ENCODE data around the gene RAB6D.
"Not testable (repeated sequence)": the region's sequence is repeated elsewhere in the genome, so short reads cannot be mapped to it uniquely, and the experiment has no call there.

RAB6D gene

DNA sequence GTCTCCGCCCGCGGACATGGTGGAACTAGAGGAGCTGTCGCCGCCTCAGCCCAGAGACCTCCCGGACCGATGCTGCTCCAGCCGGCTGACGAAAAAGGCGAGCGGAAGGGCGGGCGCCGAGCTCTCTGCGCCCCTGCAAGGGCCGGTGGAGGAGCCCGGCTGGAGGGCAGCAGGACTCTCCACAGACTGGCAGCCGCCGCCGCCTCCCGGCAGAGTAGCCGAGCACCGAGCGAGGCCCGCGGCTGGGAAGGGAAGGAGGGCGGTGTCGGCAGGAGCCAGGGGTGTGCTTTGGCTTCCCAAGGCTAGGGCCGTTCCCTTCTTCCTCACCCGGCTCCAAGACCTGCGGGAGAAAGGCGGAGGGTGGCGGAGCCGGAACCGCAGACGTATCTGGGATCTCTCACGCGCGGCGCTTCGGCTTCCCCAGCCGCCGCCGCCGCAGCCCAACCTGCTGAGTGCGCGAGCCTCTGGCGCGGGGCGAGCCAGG lies at the start of gene RAB6D:
TSS of gene RAB6D (minus strand) at position 466 of the 484 bp plus-strand sequence. CDS start at position 18, 448 bp downstream.
- DNase-seq: not testable (repeated sequence)

- DNase-seq: no peak
Observed at GRCh38 chr2:131413148-131413747, 49.3 kb upstream of the RAB6D start.

GRCh38 chr2:131410173-131410572 lies 46.2 kb upstream of the RAB6D start:
- DNase-seq: no peak

- no peak for DNase-seq
Observed at GRCh38 chr2:131408778-131409177, 44.8 kb upstream of the RAB6D start.

DNA sequence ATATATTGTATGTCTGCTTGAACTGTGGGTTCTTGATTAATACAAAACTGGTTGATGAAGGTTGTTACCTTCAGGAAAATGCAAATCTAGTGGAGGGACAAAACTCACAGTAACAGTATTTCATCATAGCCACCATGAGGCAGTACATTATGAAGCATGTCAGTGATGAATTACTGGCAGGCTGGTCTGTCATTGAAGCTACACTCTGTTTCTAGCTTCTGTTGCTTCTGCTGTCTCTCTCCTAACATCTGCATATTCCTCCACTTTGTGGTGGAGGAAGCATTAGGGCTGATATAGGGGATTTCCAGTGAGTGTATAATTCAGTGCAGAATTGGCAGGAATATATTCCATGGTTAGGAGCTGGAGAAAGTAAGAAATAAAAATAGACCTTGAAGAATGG lies 44.2 kb upstream of the RAB6D start:
- no peak for DNase-seq

DNA sequence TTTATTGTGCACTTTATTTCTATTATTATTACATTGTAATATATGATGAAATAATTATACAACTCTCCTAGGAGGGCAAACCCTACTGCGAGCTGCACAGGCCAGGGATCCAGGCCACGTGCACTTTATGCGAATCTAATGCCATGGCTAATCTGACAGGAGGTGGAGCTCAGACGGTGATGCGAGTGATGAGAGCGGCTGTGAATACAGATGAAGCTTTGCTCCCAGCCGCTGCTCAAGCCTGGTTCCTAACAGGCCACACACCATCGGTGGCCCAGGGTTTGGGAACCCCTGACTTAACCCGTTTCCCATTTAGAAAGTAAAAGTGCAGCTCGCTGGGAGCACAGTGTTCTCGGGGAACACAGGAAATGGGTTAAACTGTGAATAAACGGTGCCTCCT lies 40.8 kb upstream of the RAB6D start:
- no peak for DNase-seq

GRCh38 chr2:131402320-131403039 lies 38.5 kb upstream of the RAB6D start:
- no peak for DNase-seq

DNA sequence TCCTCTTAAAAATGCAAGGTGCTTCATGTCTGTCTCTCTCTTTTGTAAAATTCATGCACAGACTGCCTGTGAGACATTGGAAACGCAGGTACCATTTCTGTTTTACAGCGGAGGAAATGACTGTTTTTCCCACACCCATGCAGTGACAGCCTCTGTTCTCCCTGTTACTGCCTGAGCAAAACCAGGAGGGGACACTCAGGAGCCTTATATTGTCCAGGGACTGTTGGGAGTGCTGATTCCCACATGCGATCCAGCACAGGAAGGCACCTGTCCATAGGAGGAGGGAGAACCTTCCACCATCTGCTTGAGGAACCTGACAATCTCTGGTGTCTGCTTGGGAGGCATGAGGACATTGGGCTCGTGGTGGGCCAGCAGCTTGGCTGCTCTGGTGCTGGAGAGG lies 36.9 kb upstream of the RAB6D start:
- DNase-seq: no peak

DNA sequence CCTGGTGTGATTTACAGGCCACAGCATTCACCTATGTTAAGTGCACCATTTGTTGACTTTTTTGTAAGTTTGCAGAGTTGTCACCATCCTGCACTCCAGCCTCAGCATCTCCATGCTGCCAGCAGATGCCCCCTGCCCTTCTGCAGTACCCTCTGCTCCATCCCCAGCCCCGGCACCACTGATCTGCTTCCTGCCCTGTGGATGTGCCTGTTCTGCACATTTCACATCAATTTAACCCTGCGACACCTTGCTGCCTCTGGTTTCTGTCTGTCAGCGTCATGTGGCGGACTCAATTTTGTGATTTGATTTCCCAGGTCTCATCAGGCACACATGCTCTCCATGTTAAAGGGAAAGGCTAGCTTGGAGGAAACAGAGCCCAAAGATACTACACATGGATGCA lies 36.5 kb upstream of the RAB6D start:
- DNase-seq: not testable (repeated sequence)

GRCh38 chr2:131396209-131396608 lies 32.2 kb upstream of the RAB6D start:
- not testable (repeated sequence) for DNase-seq

- DNase-seq: not testable (repeated sequence)
Observed at GRCh38 chr2:131395024-131395645, 31.2 kb upstream of the RAB6D start.

- no peak for DNase-seq
Observed at GRCh38 chr2:131394147-131394931, 30.4 kb upstream of the RAB6D start.

DNA sequence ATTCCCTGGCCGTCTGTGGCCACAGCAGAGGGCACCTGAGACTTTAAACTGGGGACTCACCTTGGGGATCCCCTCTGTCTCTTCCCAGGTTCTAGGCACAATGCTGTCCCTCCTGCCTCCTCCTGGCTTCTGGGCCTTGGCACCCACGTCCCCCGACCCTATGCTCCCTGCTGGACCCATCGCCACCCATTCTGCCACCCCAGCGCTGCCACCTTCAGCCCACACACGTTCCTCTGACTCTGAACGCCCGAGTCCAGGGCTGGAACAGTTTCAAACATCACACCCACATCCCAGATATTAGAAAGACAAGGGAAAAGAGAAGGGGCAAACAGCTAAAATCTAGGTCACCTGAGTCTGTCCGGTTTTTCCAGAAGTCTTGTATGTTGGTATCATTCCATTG lies 28.0 kb upstream of the RAB6D start:
- not testable (repeated sequence) for DNase-seq

GRCh38 chr2:131391471-131391870 lies 27.5 kb upstream of the RAB6D start:
- DNase-seq: not testable (repeated sequence)

DNA sequence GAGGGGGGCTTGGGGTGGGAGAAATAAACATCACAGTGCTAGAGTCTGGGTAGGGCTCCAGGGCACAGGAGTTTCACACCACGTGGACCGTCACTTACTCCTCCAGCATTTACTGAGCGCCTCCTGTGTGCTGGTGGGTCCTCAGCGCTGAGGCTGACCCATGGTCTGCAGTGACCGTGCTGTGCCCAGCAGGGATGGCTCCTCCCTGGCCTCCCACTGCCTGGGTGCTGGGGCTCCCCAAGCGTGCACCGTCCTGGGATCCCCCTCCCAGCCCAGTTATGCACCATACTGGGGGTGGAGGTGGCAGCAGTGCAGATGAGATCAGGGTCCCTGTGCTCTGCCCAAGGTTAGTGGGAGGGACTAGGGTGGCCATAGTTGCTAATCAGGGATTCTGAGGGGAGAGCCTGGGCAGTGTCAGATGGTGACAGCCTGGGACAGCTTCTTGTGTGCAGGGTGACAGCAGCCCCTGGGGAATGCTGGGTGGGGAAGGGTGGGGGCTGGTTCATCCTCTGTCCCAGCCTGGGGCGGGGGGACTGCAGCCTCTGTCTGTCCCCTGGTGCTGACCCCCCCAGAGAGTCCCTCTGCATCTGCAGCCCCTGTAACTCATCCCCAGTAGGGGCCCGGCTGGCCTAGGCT lies 26.6 kb upstream of the RAB6D start:
- DNase-seq: not testable (repeated sequence)

- DNase-seq: no peak
Observed at GRCh38 chr2:131389657-131390056, 25.7 kb upstream of the RAB6D start.

DNA sequence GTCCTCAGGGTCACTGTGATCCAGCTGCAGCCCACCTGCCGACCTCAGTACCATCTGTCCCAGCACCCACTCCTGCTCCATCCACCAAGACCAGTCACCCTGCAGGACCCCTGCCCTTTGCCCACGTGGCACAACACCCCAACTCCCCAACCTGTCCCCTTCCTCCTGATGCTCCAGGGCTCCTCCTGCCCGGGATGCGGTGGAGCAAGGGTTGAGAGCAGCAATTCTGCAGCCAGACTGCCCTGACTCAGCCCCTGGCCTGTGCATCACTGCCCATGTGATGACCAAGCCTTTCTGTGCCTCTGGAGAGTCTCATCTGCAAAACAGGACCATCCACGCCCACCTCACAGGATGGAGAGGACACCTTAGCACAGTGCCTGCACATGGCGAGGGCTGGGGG lies 24.9 kb upstream of the RAB6D start:
- not testable (repeated sequence) for DNase-seq

DNA sequence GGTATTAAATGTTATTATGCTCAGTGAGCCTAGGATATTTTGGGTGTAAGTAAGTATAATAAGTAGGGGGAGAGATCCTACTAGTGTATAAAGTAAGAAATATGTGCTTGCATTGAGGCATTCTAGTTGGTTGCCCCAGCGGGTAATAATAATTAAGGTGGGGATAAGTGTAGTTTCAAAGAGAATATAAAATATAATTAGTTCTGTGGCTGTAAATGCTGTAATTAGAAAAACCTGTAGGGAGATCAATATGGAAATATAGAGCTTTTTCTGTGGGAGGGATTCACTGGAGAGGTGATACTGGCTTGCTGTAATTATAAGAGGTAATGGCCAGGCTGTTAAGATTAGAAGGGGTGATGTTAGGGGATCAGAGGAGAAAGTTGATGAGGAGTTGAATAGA lies 9.1 kb upstream of the RAB6D start:
- DNase-seq: not testable (repeated sequence)

GRCh38 chr2:131369954-131370353 lies 6.0 kb upstream of the RAB6D start:
- DNase-seq: no peak

GRCh38 chr2:131368493-131369066 lies 4.6 kb upstream of the RAB6D start:
- DNase-seq: not testable (repeated sequence)

DNA sequence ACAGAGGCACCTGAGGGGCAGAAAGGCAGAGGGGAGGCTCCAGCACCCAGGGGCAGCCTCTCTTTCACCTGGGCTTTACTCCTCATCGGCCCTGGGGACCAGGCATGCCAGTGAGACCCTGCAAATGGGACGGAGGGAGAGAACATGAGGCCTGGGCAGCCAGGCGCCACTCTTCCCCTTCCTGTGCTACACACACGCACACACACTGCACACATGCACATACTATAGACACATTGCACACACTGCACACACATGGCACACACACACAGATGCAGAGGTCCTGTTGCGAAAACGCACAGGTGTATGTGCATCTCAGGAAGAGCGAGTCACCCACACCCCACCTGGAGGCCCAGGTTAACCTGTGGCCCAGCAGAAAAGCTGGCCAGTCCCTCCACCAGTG lies 3.4 kb upstream of the RAB6D start:
- DNase-seq: no peak

DNA sequence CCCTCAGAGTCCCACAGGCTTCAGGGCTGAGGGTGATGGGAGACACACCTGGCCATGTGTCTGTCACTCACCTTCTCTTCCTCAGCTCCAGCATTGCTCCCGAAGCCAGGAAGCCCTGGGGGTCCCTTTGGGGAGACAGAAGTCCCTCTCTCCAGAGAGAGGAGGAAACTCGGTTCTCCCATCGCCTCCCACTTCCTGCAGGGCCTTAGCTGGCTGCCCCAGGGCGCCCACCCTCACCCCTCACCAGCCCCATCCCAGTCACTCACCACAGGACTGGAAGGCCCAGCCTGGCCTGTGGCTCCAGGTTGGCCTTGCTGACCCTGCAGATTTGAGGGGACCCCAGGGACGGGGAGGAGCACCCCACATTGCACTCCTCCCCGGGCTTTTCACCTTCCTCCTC lies 2.7 kb upstream of the RAB6D start:
- no peak for DNase-seq
